HG03571 (cell line): ENCODE results near the gene IL1RAPL2.

Experiments used
- ATAC-seq: cut with Tn5 transposase; IDR thresholded peaks from one replicate; pipeline ENCODE4 v1.9.1; 2021; ENCODE audit not compliant: unreplicated experiment

IL1RAPL2 gene

GRCh38 chrX:105552395-105552794 is 986.4 kb downstream of the IL1RAPL2 start:
- no peak for ATAC-seq

GRCh38 chrX:105553118-105553517 is 987.1 kb downstream of the IL1RAPL2 start:
- ATAC-seq = no peak

- no peak for ATAC-seq
Measured at GRCh38 chrX:105564501-105564900, 998.5 kb downstream of the IL1RAPL2 start.

GRCh38 chrX:105565856-105566255 is 999.9 kb downstream of the IL1RAPL2 start:
- ATAC-seq = no peak

GRCh38 chrX:105567082-105567481 is 1001.1 kb downstream of the IL1RAPL2 start:
- ATAC-seq = no peak

- ATAC-seq = no peak
Measured at GRCh38 chrX:105608745-105609144, 1042.7 kb downstream of the IL1RAPL2 start.

- ATAC-seq = no peak
Measured at GRCh38 chrX:105609530-105609929, 1043.5 kb downstream of the IL1RAPL2 start.

- ATAC-seq = no peak
Measured at GRCh38 chrX:105610411-105610810, 1044.4 kb downstream of the IL1RAPL2 start.

GRCh38 chrX:105618393-105619101 is 1052.5 kb downstream of the IL1RAPL2 start:
- ATAC-seq = no peak

GRCh38 chrX:105634180-105634579 is 1068.2 kb downstream of the IL1RAPL2 start:
- ATAC-seq = no peak

GRCh38 chrX:105635794-105636193 is 1069.8 kb downstream of the IL1RAPL2 start:
- ATAC-seq = no peak

GRCh38 chrX:105636667-105637066 is 1070.7 kb downstream of the IL1RAPL2 start:
- no peak for ATAC-seq

- ATAC-seq = no peak
Measured at GRCh38 chrX:105645667-105646357, 1079.8 kb downstream of the IL1RAPL2 start.

GRCh38 chrX:105646592-105647372 is 1080.8 kb downstream of the IL1RAPL2 start:
- no peak for ATAC-seq

- no peak for ATAC-seq
Measured at GRCh38 chrX:105647749-105648148, 1081.8 kb downstream of the IL1RAPL2 start.

GRCh38 chrX:105648732-105649131 is 1082.7 kb downstream of the IL1RAPL2 start:
- no peak for ATAC-seq

GRCh38 chrX:105650577-105650976 is 1084.6 kb downstream of the IL1RAPL2 start:
- no peak for ATAC-seq

GRCh38 chrX:105650986-105651385 is 1085.0 kb downstream of the IL1RAPL2 start:
- no peak for ATAC-seq

- no peak for ATAC-seq
Measured at GRCh38 chrX:105653891-105654290, 1087.9 kb downstream of the IL1RAPL2 start.

GRCh38 chrX:105658136-105658535 is 1092.1 kb downstream of the IL1RAPL2 start:
- no peak for ATAC-seq

GRCh38 chrX:105662248-105662647 is 1096.2 kb downstream of the IL1RAPL2 start:
- no peak for ATAC-seq

- ATAC-seq = no peak
Measured at GRCh38 chrX:105664243-105664642, 1098.2 kb downstream of the IL1RAPL2 start.
